Endothelial cell of umbilical vein (primary cell): ENCODE measurements around the gene CCDC38. TPM values are rescaled to one million over a fixed set of nuclear protein-coding genes. Genes with fewer than 3 reads are reported as not detected.

ENCODE experiments used
- BruUV-seq: library from RNA; stranded (reverse); fragments of 400-500 nt; replicated peaks from 2 replicates; lab custom pipeline; 2021; lab: Mats Ljungman, UMichigan
- CTCF ChIA-PET: fragments of 300-600, 350-600 bp; sonication (Branson Sonifier 250); formaldehyde crosslinking; loops from one replicate; lab custom pipeline; 2021; ENCODE audit warnings: antibody characterized with exemption, inconsistent platforms; lab: Charles Lee
- POLR2A ChIA-PET: fragments of 300-600, 350-600 bp; sonication (Branson Sonifier 250); formaldehyde crosslinking; loops from one replicate; lab custom pipeline; 2021; ENCODE audit warnings: antibody characterized with exemption, inconsistent platforms; lab: Charles Lee
- DNase-seq: peaks from one replicate; pipeline ENCODE4 v3.0.0-alpha.2; 2011; ENCODE audit warnings: low read depth, low spot score
- FAIRE-seq: peaks from 2 replicates; lab custom pipeline; 2011; peaks lifted over from hg19 to GRCh38; lab: Jason Lieb, UNC
- H2AFZ ChIP-seq: 2 replicates; pipeline ENCODE4 v1.6.0; 2012; ENCODE audit warnings: low read depth, low read length, control low read depth, inconsistent platforms
- H3K27ac ChIP-seq: 2 replicates; pipeline ENCODE4 v1.5.1; 2011; ENCODE audit warnings: low read depth, mild to moderate bottlenecking, control low read depth, low read length, moderate library complexity; ENCODE audit not compliant: insufficient read depth
- H3K27me3 ChIP-seq, 2 experiments: 2 replicates each; pipeline versions ENCODE4 v1.6.0 to v1.6.1; 2011; ENCODE audit warnings: low read length in 2 of 2, mixed read lengths in 1 of 2; ENCODE audit not compliant: control insufficient read depth in 2 of 2, insufficient read depth in 2 of 2
- H3K36me3 ChIP-seq, 2 experiments: 2 replicates in 1 of 2; 3 replicates in 1 of 2; pipeline ENCODE4 v1.5.1; 2011; ENCODE audit warnings: low read length in 2 of 2, mild to moderate bottlenecking in 1 of 2, moderate library complexity in 1 of 2; ENCODE audit not compliant: control insufficient read depth in 2 of 2, insufficient read depth in 2 of 2; ENCODE audit errors: extremely low read depth in 1 of 2
- H3K4me1 ChIP-seq: 3 replicates; pipeline ENCODE4 v1.5.1; 2011; ENCODE audit warnings: mild to moderate bottlenecking, low read length; ENCODE audit not compliant: control insufficient read depth, insufficient read depth; ENCODE audit errors: extremely low read depth
- H3K4me2 ChIP-seq: 2 replicates; pipeline ENCODE4 v1.6.1; 2011; ENCODE audit warnings: low read length, control low read depth, mixed read lengths; ENCODE audit not compliant: insufficient read depth
- H3K4me3 ChIP-seq, 3 experiments: fragments of 200-600 bp in 1 of 3; sonication (generic), shearing (Covaris generic) in 1 of 3; replicated peaks in 1 of 3; 2 replicates each; pipeline ENCODE4 v1.5.1; 2011 to 2016; ENCODE audit warnings: control low read depth in 3 of 3, low read length in 3 of 3, mild to moderate bottlenecking in 2 of 3, inconsistent platforms in 1 of 3, low read depth in 1 of 3, moderate library complexity in 1 of 3; ENCODE audit not compliant: insufficient read depth in 1 of 3
- H3K79me2 ChIP-seq: 2 replicates; pipeline ENCODE4 v1.6.0; 2012; ENCODE audit warnings: low read length, inconsistent platforms; ENCODE audit not compliant: control insufficient read depth, insufficient read depth
- H3K9ac ChIP-seq: replicated peaks from 2 replicates; pipeline ENCODE3; 2011; ENCODE audit warnings: low read length, control low read depth; ENCODE audit not compliant: insufficient read depth; ENCODE audit errors: extremely low read depth
- H3K9me1 ChIP-seq: replicated peaks from 3 replicates; pipeline ENCODE4 v1.6.0; 2011; ENCODE audit warnings: mild to moderate bottlenecking, low read length; ENCODE audit not compliant: control insufficient read depth, insufficient read depth; ENCODE audit errors: extremely low read depth
- H3K9me3 ChIP-seq: replicated peaks from 2 replicates; pipeline ENCODE4 v1.5.1; 2012; ENCODE audit warnings: low read length, inconsistent platforms; ENCODE audit not compliant: control insufficient read depth, insufficient read depth
- H4K20me1 ChIP-seq: replicated peaks from 2 replicates; pipeline ENCODE3; 2011; ENCODE audit warnings: mild to moderate bottlenecking, low read length; ENCODE audit not compliant: control insufficient read depth, insufficient read depth; ENCODE audit errors: extremely low read depth
- GATA2 ChIP-seq: IDR thresholded peaks from 2 replicates; pipeline ENCODE4 v1.7.0; 2011; ENCODE audit warnings: low read depth, mild to moderate bottlenecking, moderate library complexity, mixed read lengths, low read length; ENCODE audit not compliant: insufficient read length, insufficient read depth
- JUN ChIP-seq: IDR thresholded peaks from 2 replicates; pipeline ENCODE4 v1.6.1; 2011; ENCODE audit warnings: borderline replicate concordance, low read depth; ENCODE audit not compliant: insufficient read length, insufficient read depth
- POLR2A ChIP-seq: IDR thresholded peaks from 2 replicates; pipeline ENCODE4 v1.6.1; 2012; ENCODE audit warnings: low read depth, mild to moderate bottlenecking, control low read depth, low read length
- POLR2AphosphoS5 ChIP-seq: IDR thresholded peaks from 2 replicates; pipeline ENCODE4 v1.6.1; 2012; ENCODE audit warnings: low read depth, mild to moderate bottlenecking, control low read depth, low read length, moderate library complexity; ENCODE audit not compliant: insufficient read depth
- dilution Hi-C: fragments of 300-500 bp; cut with MboI; formaldehyde crosslinking; loops from one replicate; pipeline ENCODE4 v1.15.0; 2019; ENCODE audit warnings: low sequenced_read_pairs; ENCODE audit not compliant: extremely low pct_ligation_motif_present
- intact Hi-C: fragments of 100-400 bp; cut with micrococcal nuclease; formaldehyde crosslinking; loops from one replicate; pipeline ENCODE4 v1.10.0; 2022
- polyA plus RNA-seq, 4 experiments: library from polyadenylated mRNA; depleted of rRNA in 3 of 4; stranded (reverse) in 3 of 4; unstranded in 1 of 4; fragments of >200 nt; gene quantifications; 2 replicates each; pipeline versions ENCODE4 v1.2.1 to v1.2.3, GENCODE V29; 2011 to 2012; ENCODE audit warnings: missing spikeins in 1 of 4
- total RNA-seq: library from RNA; stranded (reverse); gene quantifications from 2 replicates; pipeline ENCODE4 v1.2.3, GENCODE V29; 2021

The CCDC38 gene
- total and polyA plus RNA-seq, 2 donors (not counting 3 experiments of a cell fraction or from before 2014, with no cell fraction given): not detected

- no TSS peak for BruUV-seq
- Histone ChIP-seq H3K9me1 (no peaks in the 10 kb centered on the region), H3K27me3 (peaks cover 0 to 4% of the 10 kb centered on the region in 2 experiments), H3K4me3 (no peak overlapping the region), H3K36me3 (peaks cover 0 to 3% of the 10 kb centered on the region in 2 experiments), H4K20me1 (no peaks in the 10 kb centered on the region), H3K9ac (no peak overlapping the region), H3K9me3 (no peaks in the 10 kb centered on the region), H3K4me1 (peaks cover 16% of the 10 kb centered on the region), H3K27ac (no peak overlapping the region), H3K4me2 (no peak overlapping the region), H3K79me2 (peaks cover 33% of the 10 kb centered on the region), H2AFZ (no peak overlapping the region)
- ChIA-PET POLR2A (no interaction called here), CTCF (no interaction called here)
- DNase-seq: no peak
- dilution Hi-C loops: no loop called here
- intact Hi-C loops: no loop called here
- FAIRE-seq: no peak
- no peak for TF ChIP-seq POLR2A
- no peak for TF ChIP-seq GATA2
- no peak for TF ChIP-seq JUN
Measured at GRCh38 chr12:95857156-95857555, 85.3 kb downstream of the CCDC38 start.

- no peaks in the 10 kb centered on the region for H3K9me3 ChIP-seq
- H3K27me3 ChIP-seq: peaks cover 4% of the 10 kb centered on the region in 2 experiments
- H3K4me1 ChIP-seq: no peaks in the 10 kb centered on the region
- H3K27ac ChIP-seq: no peak overlapping the region
- no peak for DNase-seq
- ChIA-PET POLR2A (no interaction called here), CTCF (no interaction called here)
- TF ChIP-seq GATA2: no peak
- no peak for TF ChIP-seq POLR2A
- TF ChIP-seq POLR2AphosphoS5: no peak
- H3K36me3 ChIP-seq: no peaks in the 10 kb centered on the region
- no peaks in the 10 kb centered on the region for H3K79me2 ChIP-seq
- no peak overlapping the region for H3K9ac ChIP-seq
- intact Hi-C loops: no loop called here
- no peak overlapping the region for H2AFZ ChIP-seq
- no peak for FAIRE-seq
- H3K4me2 ChIP-seq: no peak overlapping the region
- no TSS peak for BruUV-seq
- H3K9me1 ChIP-seq: no peaks in the 10 kb centered on the region
- H3K4me3 ChIP-seq: no peak overlapping the region
- no peaks in the 10 kb centered on the region for H4K20me1 ChIP-seq
- dilution Hi-C loops: no loop called here
Measured at GRCh38 chr12:95852133-95852532, 90.3 kb downstream of the CCDC38 start.
